HepG2 (cell line): ENCODE data around the gene SGTB.

Experiments
- BHLHE40 ChIP-seq: IDR thresholded peaks from 2 replicates; pipeline ENCODE4 v1.6.1; 2011; ENCODE audit warnings: low read length, improper control_type of control experiment
- CENPX ChIP-seq: sonication (generic); formaldehyde crosslinking; IDR thresholded peaks from 2 replicates; pipeline ENCODE4 v1.9.0; 2021; ENCODE audit warnings: mild to moderate bottlenecking, missing genetic modification reagents, moderate library complexity
- HCFC1 ChIP-seq: fragments of 150-350 bp; IDR thresholded peaks from 2 replicates; pipeline ENCODE4 v1.6.1; 2014; ENCODE audit warnings: low read depth, low read length
- SNAPC2 ChIP-seq: sonication (generic); formaldehyde crosslinking; IDR thresholded peaks from 2 replicates; pipeline ENCODE4 v1.8.1; 2022; ENCODE audit warnings: mild to moderate bottlenecking, missing genetic modification reagents
- TEAD2 ChIP-seq: sonication (generic); formaldehyde crosslinking; IDR thresholded peaks from 2 replicates; pipeline ENCODE4 v1.9.0; 2021; ENCODE audit warnings: missing genetic modification reagents
- YY1 ChIP-seq: IDR thresholded peaks from 2 replicates; pipeline ENCODE4 v1.6.1; 2011; ENCODE audit warnings: low read length, low read depth, moderate library complexity, mild to moderate bottlenecking; ENCODE audit not compliant: insufficient read depth, insufficient replicate concordance
- ZNF260 ChIP-seq: sonication (generic); formaldehyde crosslinking; IDR thresholded peaks from 2 replicates; pipeline ENCODE4 v1.4.0; 2020; ENCODE audit warnings: missing genetic modification reagents, low read depth, mild to moderate bottlenecking, borderline replicate concordance
- ZNF549 ChIP-seq: sonication (generic); formaldehyde crosslinking; IDR thresholded peaks from 2 replicates; pipeline ENCODE4 v1.5.0; 2020; ENCODE audit warnings: missing genetic modification reagents
- TF ChIP-seq, protein P1 (sequence below): IDR thresholded peaks from 2 replicates; pipeline ENCODE4 v1.6.1; 2016; ENCODE audit warnings: low read depth, control low read depth
- TF ChIP-seq, protein P2 (sequence below): sonication (generic); formaldehyde crosslinking; IDR thresholded peaks from 2 replicates; pipeline ENCODE4 v1.5.0; 2020; ENCODE audit warnings: missing genetic modification reagents

DNA sequence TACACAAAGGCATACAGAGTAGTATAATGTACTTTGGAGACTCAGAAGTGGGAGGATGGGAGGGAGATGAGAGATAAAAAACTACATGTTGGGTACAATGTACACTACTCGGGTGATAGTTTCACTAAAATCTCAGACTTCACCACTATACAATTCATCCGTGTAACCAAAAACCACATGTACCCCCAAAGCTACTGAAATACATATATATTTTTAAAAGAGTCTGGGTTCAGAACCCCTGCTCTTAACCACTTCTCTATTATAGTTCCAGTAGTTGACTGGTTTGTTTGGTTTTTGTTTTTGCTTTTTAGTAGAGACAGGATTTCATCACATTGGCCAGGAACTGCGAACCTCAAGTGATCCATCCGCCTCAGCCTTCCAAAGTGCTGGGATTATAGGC is 22.6 kb downstream of the SGTB start:
- TF ChIP-seq ZNF260 (CRISPR knock-in tag), result no peak
- TF ChIP-seq CENPX (CRISPR knock-in tag), result no peak
- no peak for TF ChIP-seq SNAPC2 (CRISPR knock-in tag)
- no peak for TF ChIP-seq BHLHE40
- no peak for TF ChIP-seq YY1
- TF ChIP-seq, protein P1, sequence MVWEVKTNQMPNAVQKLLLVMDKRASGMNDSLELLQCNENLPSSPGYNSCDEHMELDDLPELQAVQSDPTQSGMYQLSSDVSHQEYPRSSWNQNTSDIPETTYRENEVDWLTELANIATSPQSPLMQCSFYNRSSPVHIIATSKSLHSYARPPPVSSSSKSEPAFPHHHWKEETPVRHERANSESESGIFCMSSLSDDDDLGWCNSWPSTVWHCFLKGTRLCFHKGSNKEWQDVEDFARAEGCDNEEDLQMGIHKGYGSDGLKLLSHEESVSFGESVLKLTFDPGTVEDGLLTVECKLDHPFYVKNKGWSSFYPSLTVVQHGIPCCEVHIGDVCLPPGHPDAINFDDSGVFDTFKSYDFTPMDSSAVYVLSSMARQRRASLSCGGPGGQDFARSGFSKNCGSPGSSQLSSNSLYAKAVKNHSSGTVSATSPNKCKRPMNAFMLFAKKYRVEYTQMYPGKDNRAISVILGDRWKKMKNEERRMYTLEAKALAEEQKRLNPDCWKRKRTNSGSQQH (CRISPR knock-in tag), result no peak
- TF ChIP-seq TEAD2, result no peak
- no peak for TF ChIP-seq ZNF549 (CRISPR knock-in tag)
- no peak for TF ChIP-seq HCFC1
- TF ChIP-seq, protein P2, sequence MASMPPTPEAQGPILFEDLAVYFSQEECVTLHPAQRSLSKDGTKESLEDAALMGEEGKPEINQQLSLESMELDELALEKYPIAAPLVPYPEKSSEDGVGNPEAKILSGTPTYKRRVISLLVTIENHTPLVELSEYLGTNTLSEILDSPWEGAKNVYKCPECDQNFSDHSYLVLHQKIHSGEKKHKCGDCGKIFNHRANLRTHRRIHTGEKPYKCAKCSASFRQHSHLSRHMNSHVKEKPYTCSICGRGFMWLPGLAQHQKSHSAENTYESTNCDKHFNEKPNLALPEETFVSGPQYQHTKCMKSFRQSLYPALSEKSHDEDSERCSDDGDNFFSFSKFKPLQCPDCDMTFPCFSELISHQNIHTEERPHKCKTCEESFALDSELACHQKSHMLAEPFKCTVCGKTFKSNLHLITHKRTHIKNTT, result no peak
